GM12878 (cell line): ENCODE measurements around the gene ZNF823. TPM values are rescaled to one million over a fixed set of nuclear protein-coding genes. Genes with fewer than 3 reads are reported as not detected.

ENCODE experiments used
- ATAC-seq: fragments of 200-7000 bp; cut with Tn5 transposase; 3 replicates; pipeline ENCODE4 v1.9.1; 2020; ENCODE audit warnings: mild to moderate bottlenecking, moderate library complexity
- BruUV-seq: library from RNA; stranded (reverse); fragments of 400-500 nt; replicated peaks from 2 replicates; lab custom pipeline; 2021; lab: Mats Ljungman, UMichigan
- CTCF ChIA-PET: fragments of 300-600 bp; sonication (Branson Sonifier 250); formaldehyde crosslinking; extraction: SDS; loops from one replicate; lab custom pipeline; 2021; ENCODE audit warnings: inconsistent platforms; lab: Yijun Ruan, JAX
- POLR2A ChIA-PET: fragments of 350-600 bp; formaldehyde crosslinking; extraction: SDS; loops from one replicate; lab custom pipeline; 2021; ENCODE audit warnings: inconsistent platforms; lab: Charles Lee
- RAD21 ChIA-PET: fragments of 300-600 bp; sonication (Branson Sonifier 250); formaldehyde crosslinking; loops from one replicate; lab custom pipeline; 2023; ENCODE audit warnings: antibody characterized with exemption; ENCODE audit not compliant: unreplicated experiment; lab: Charles Lee
- SMC1A ChIA-PET: fragments of 300-600 bp; sonication (Branson Sonifier 250); formaldehyde crosslinking; loops from one replicate; lab custom pipeline; 2023; ENCODE audit not compliant: unreplicated experiment, uncharacterized antibody; lab: Charles Lee
- DNase-seq: peaks from one replicate; pipeline ENCODE4 v3.0.0-alpha.2; 2011; ENCODE audit warnings: low read depth, low spot score
- FAIRE-seq: peaks from 3 replicates; lab custom pipeline; 2011; peaks lifted over from hg19 to GRCh38; lab: Jason Lieb, UNC
- H2AFZ ChIP-seq: 2 replicates; pipeline ENCODE4 v1.6.0; 2011; ENCODE audit warnings: low read depth, low read length, control low read depth; ENCODE audit not compliant: control insufficient read depth
- H3K27ac ChIP-seq: 2 replicates; pipeline ENCODE4 v1.5.1; 2011; ENCODE audit warnings: control low read depth; ENCODE audit not compliant: control insufficient read depth, insufficient read depth
- H3K27me3 ChIP-seq, 2 experiments: replicated peaks in 1 of 2; 2 replicates each; pipeline versions ENCODE4 v1.6.0 to v1.6.1; 2011; ENCODE audit warnings: low read length in 1 of 2; ENCODE audit not compliant: control insufficient read depth in 2 of 2, insufficient read depth in 2 of 2
- H3K36me3 ChIP-seq, 2 experiments: 2 replicates each; pipeline ENCODE4 v1.5.1; 2011; ENCODE audit warnings: low read length in 1 of 2; ENCODE audit not compliant: control insufficient read depth in 2 of 2, insufficient read depth in 2 of 2
- H3K4me1 ChIP-seq: 2 replicates; pipeline ENCODE4 v1.6.1; 2011; ENCODE audit warnings: mild to moderate bottlenecking, low read length, moderate library complexity, mixed read lengths; ENCODE audit not compliant: control insufficient read depth, insufficient read depth
- H3K4me2 ChIP-seq: 2 replicates; pipeline ENCODE4 v1.6.0; 2011; ENCODE audit warnings: control low read depth; ENCODE audit not compliant: control insufficient read depth, insufficient read depth
- H3K4me3 ChIP-seq: fragments of 200-600 bp; sonication (generic); 2 replicates; pipeline ENCODE4 v1.5.1; 2016
- H3K79me2 ChIP-seq: 2 replicates; pipeline ENCODE4 v1.6.0; 2011; ENCODE audit warnings: low read length; ENCODE audit not compliant: control insufficient read depth, insufficient read depth
- H3K9ac ChIP-seq: 2 replicates; pipeline ENCODE4 v1.8.0; 2011; ENCODE audit warnings: low read length, control low read depth, mixed read lengths; ENCODE audit not compliant: control insufficient read depth, insufficient read depth
- H3K9me3 ChIP-seq: replicated peaks from 3 replicates; pipeline ENCODE4 v1.5.1; 2011; ENCODE audit warnings: mild to moderate bottlenecking, low read length; ENCODE audit not compliant: control insufficient read depth, insufficient read depth
- H4K20me1 ChIP-seq: 2 replicates; pipeline ENCODE4 v1.6.0; 2011; ENCODE audit not compliant: control insufficient read depth, insufficient read depth
- ATF2 ChIP-seq: IDR thresholded peaks from 2 replicates; pipeline ENCODE4 v1.6.1; 2012; ENCODE audit warnings: low read length, inconsistent platforms
- CBX5 ChIP-seq: sonication (generic); IDR thresholded peaks from 2 replicates; pipeline ENCODE4 v1.6.1; 2016; ENCODE audit warnings: low read depth, moderate library complexity, mild to moderate bottlenecking, inconsistent platforms
- CTCF ChIP-seq, 3 experiments: IDR thresholded peaks in 2 of 3; conservative IDR thresholded peaks in 1 of 3; 2 replicates each; pipeline ENCODE4 v1.5.1; 2011; ENCODE audit warnings: low read depth in 3 of 3, low read length in 3 of 3, mild to moderate bottlenecking in 3 of 3, control low read depth in 2 of 3, moderate library complexity in 2 of 3, inconsistent platforms in 1 of 3, mixed read lengths in 1 of 3; ENCODE audit not compliant: control insufficient read depth in 2 of 3, insufficient read depth in 1 of 3; ENCODE audit errors: extremely low read depth in 1 of 3
- E2F8 ChIP-seq: fragments of 450-650 bp; IDR thresholded peaks from 2 replicates; pipeline ENCODE4 v1.6.1; 2018; ENCODE audit warnings: mild to moderate bottlenecking, low read depth, moderate library complexity; ENCODE audit not compliant: partially characterized antibody
- HCFC1 ChIP-seq: fragments of 150-350 bp; IDR thresholded peaks from 2 replicates; pipeline ENCODE4 v1.6.1; 2014; ENCODE audit warnings: low read length
- IRF3 ChIP-seq: fragments of 450-650 bp; IDR thresholded peaks from 2 replicates; pipeline ENCODE4 v1.6.1; 2014; ENCODE audit warnings: mild to moderate bottlenecking
- IRF5 ChIP-seq: fragments of 450-650 bp; IDR thresholded peaks from 2 replicates; pipeline ENCODE4 v1.6.1; 2017; ENCODE audit warnings: borderline replicate concordance
- MEF2B ChIP-seq: fragments of 450-650 bp; IDR thresholded peaks from 2 replicates; pipeline ENCODE4 v1.6.1; 2018; ENCODE audit warnings: mild to moderate bottlenecking, moderate library complexity; ENCODE audit not compliant: partially characterized antibody, poor library complexity, severe bottlenecking
- MTA2 ChIP-seq: fragments of 450-650 bp; IDR thresholded peaks from 2 replicates; pipeline ENCODE4 v1.6.1; 2016; ENCODE audit warnings: low read depth, mild to moderate bottlenecking, moderate library complexity
- RAD21 ChIP-seq: IDR thresholded peaks from 2 replicates; pipeline ENCODE4 v1.6.1; 2011; ENCODE audit warnings: mild to moderate bottlenecking, low read depth, low read length, moderate library complexity; ENCODE audit not compliant: insufficient read depth
- SMC3 ChIP-seq: IDR thresholded peaks from 2 replicates; pipeline ENCODE4 v1.6.1; 2011; ENCODE audit warnings: low read length, improper control_type of control experiment, borderline replicate concordance
- ZNF622 ChIP-seq: fragments of 450-650 bp; IDR thresholded peaks from 2 replicates; pipeline ENCODE4 v1.6.1; 2017; ENCODE audit warnings: mild to moderate bottlenecking, inconsistent platforms
- WGBS: methylation state at CpG from one replicate; pipeline ENCODE4 v1.1.6; 2016; ENCODE audit warnings: low lambda C conversion rate; ENCODE audit not compliant: insufficient replicate concordance, insufficient coverage; ENCODE audit errors: missing lambda C conversion rate; 5-methylcytosine and 5-hydroxymethylcytosine counted together
- in situ Hi-C: fragments of 300-500 bp; cut with MboI; formaldehyde crosslinking; loops from 9 replicates; pipeline ENCODE4 v1.14.3; 2018; ENCODE audit warnings: mixed read lengths
- intact Hi-C: fragments of 100-400 bp; cut with micrococcal nuclease; formaldehyde crosslinking; loops from one replicate; pipeline ENCODE4 v1.14.2; 2022; ENCODE audit not compliant: unreplicated experiment
- polyA plus RNA-seq, 11 experiments: library from polyadenylated mRNA; depleted of rRNA in 4 of 11; unstranded in 6 of 11; stranded (reverse) in 5 of 11; fragments of >200 nt; fragmentation: Nextera tagmentation in 4 of 11; fragmentation: Illumina TruSeq in 1 of 11; extraction: Ambion mirVana in 4 of 11; extraction: Trizol in 1 of 11; gene quantifications; 1 replicate in 1 of 11; 2 replicates in 10 of 11; pipeline versions ENCODE4 v1.2.1 to v1.2.3, GENCODE V29; 2011 to 2016; ENCODE audit warnings: inconsistent platforms in 2 of 11, missing spikeins in 2 of 11, low read depth in 1 of 11
- total RNA-seq, 4 experiments: library from RNA; depleted of rRNA in 3 of 4; stranded (reverse); fragments of >200 nt in 3 of 4; fragmentation: Illumina TruSeq in 1 of 4; extraction: Trizol in 1 of 4; gene quantifications; 2 replicates each; pipeline versions ENCODE4 v1.2.1 to v1.2.3, GENCODE V29; 2013 to 2021

Gene ZNF823
- total and polyA plus RNA-seq, 10 of the 15 experiments (the other 5 are each of a cell fraction or from before 2014, with no cell fraction given) = 3.3 to 8.0 (median 4.5) TPM

- Histone ChIP-seq H2AFZ (no peak overlapping the region), H3K9ac (no peak overlapping the region), H3K79me2 (no peaks in the 10 kb centered on the region), H3K4me1 (no peaks in the 10 kb centered on the region), H3K4me3 (no peak overlapping the region), H3K9me3 (no peaks in the 10 kb centered on the region), H4K20me1 (no peaks in the 10 kb centered on the region), H3K27me3 (no peaks in the 10 kb centered on the region), H3K4me2 (no peak overlapping the region), H3K27ac (no peak overlapping the region), H3K36me3 (no peaks in the 10 kb centered on the region)
- no peak for DNase-seq
- BruUV-seq = no TSS peak
- TF ChIP-seq IRF3 (no peak), MTA2 (no peak), E2F8 (no peak), RAD21 (peak; percentile 38; the same call in 1 of the 2 replicates), MEF2B (no peak), CTCF (IDR thresholded peaks at IDR 0.05 in 2 of 3, conservative IDR thresholded peaks at IDR 0.05 in 1 of 3; ENCODE audit: control insufficient read depth in 2 of 3, extremely low read depth in 1 of 3, insufficient read depth in 1 of 3, low read depth in 3 of 3, low read length in 3 of 3) (peak; percentile 44 to 51 (median 50); a peak in 5 of 6 replicates), CBX5 (no peak), SMC3 (peak; percentile 31; the same call in 1 of the 2 replicates), ATF2 (no peak), IRF5 (no peak), HCFC1 (no peak), ZNF622 (no peak)
- intact Hi-C loops (no loop called here), in situ Hi-C loops (no loop called here)
- no peak for FAIRE-seq
- RAD21 ChIA-PET = interaction anchor here (0.6 to 0.7 kb wide), 3 partner anchors 36 to 113 kb away, joined by 3 read pairs; no protein-coding TSS in a partner anchor
- WGBS = 34% methylated on average over 6 of the region's 6 CpGs
- CTCF ChIA-PET = interaction anchor here (0.6 to 3.8 kb wide), 15 partner anchors 8 to 853 kb away, joined by 3 to 18 read pairs (median 5); partner anchors contain the start of genes ZNF440 and ZNF441
- 0 out of 3 replicates have a peak, but pooled peaks have one; percentile 19 for ATAC-seq
- SMC1A ChIA-PET = interaction anchor here (1.2 to 2.2 kb wide), 4 partner anchors 21 to 97 kb away, joined by 3 to 8 read pairs (median 5); no protein-coding TSS in a partner anchor
- POLR2A ChIA-PET = interaction anchor here (0.7 kb wide), 1 partner anchor 39 kb away, joined by 3 read pairs; no protein-coding TSS in a partner anchor
Observed at GRCh38 chr19:11699931-11700794, 38.6 kb downstream of the ZNF823 start.
